Measurements from ENCODE around the gene EIF4E2. TPM values are rescaled to one million over a fixed set of nuclear protein-coding genes. Genes with fewer than 3 reads are reported as not detected.

EIF4E2 gene
- total RNA-seq, 2 donors from 2014 or later = 39.2 to 40.6 TPM

- Histone ChIP-seq H3K9me3 (no peaks in the 10 kb centered on the region), H3K27ac (no peak overlapping the region), H3K36me3 (no peaks in the 10 kb centered on the region), H3K4me1 (replicated peaks) (no peaks in the 10 kb centered on the region), H3K4me3 (no peak overlapping the region), H3K27me3 (replicated peaks; ENCODE audit: insufficient read depth) (no peaks in the 10 kb centered on the region)
- DNase-seq (ENCODE audit: low spot score) = no peak
- TF ChIP-seq POLR2A (IDR thresholded peaks at IDR 0.05) (no peak), CTCF (IDR thresholded peaks at IDR 0.05) (no peak), POLR2AphosphoS5 (IDR thresholded peaks at IDR 0.05) (no peak)
- WGBS = 98% methylated on average over 3 of the region's 3 CpGs
- intact Hi-C loops (cut with DNase I) = no loop called here
Observed at GRCh38 chr2:232516551-232516950, 33.9 kb upstream of the EIF4E2 start.

GRCh38 chr2:232518844-232519243, 31.6 kb upstream of the EIF4E2 start:
- TF ChIP-seq POLR2A (IDR thresholded peaks at IDR 0.05) (no peak), CTCF (IDR thresholded peaks at IDR 0.05) (no peak)
- DNase-seq (ENCODE audit: low spot score) = no peak
- Histone ChIP-seq H3K4me3 (no peak overlapping the region), H3K36me3 (no peaks in the 10 kb centered on the region), H3K27ac (no peak overlapping the region), H3K4me1 (replicated peaks) (peaks cover 5% of the 10 kb centered on the region), H3K9me3 (no peaks in the 10 kb centered on the region), H3K27me3 (replicated peaks; ENCODE audit: insufficient read depth) (peaks cover 22% of the 10 kb centered on the region)
- 60% methylated on average over 6 of the region's 6 CpGs for WGBS
- intact Hi-C loops (cut with DNase I) = no loop called here

- DNase-seq (ENCODE audit: low spot score) = no peak
- intact Hi-C loops (cut with DNase I) = loop anchor here (5.0 kb wide), 1 partner anchor 598 kb away; no protein-coding TSS in a partner anchor
- peaks cover 23% of the 10 kb centered on the region for H3K27me3 ChIP-seq (replicated peaks; ENCODE audit: insufficient read depth)
- no peak within 1 kb of the TSS for H3K27ac ChIP-seq
- H3K36me3 ChIP-seq = no peaks in the 10 kb centered on the region
- 75% methylated on average over 18 of the region's 19 CpGs for WGBS
- no peaks in the 10 kb centered on the region for H3K9me3 ChIP-seq
- TF ChIP-seq POLR2AphosphoS5 (IDR thresholded peaks at IDR 0.05) (no peak), POLR2A (IDR thresholded peaks at IDR 0.05) (no peak), CTCF (IDR thresholded peaks at IDR 0.05) (no peak)
- H3K4me1 ChIP-seq (replicated peaks) = peaks cover 9% of the 10 kb centered on the region
- H3K4me3 ChIP-seq = no peak within 1 kb of the TSS
Observed at GRCh38 chr2:232519581-232520438, 30.7 kb upstream of the EIF4E2 start, which contains the start of gene PRSS56. PRSS56 (plus strand) TSS chr2:232520388; CDS start chr2:232520599, 211 bp downstream.

- Histone ChIP-seq H3K36me3 (no peaks in the 10 kb centered on the region), H3K4me1 (replicated peaks) (peaks cover 9% of the 10 kb centered on the region), H3K27me3 (replicated peaks; ENCODE audit: insufficient read depth) (peaks cover 23% of the 10 kb centered on the region), H3K9me3 (no peaks in the 10 kb centered on the region), H3K4me3 (no peak overlapping the region), H3K27ac (no peak overlapping the region)
- 83% methylated on average over 15 of the region's 15 CpGs for WGBS
- intact Hi-C loops (cut with DNase I) = loop anchor here (5.0 kb wide), 1 partner anchor 598 kb away; no protein-coding TSS in a partner anchor
- no peak for DNase-seq (ENCODE audit: low spot score)
- TF ChIP-seq POLR2A (IDR thresholded peaks at IDR 0.05) (no peak), CTCF (IDR thresholded peaks at IDR 0.05) (no peak), POLR2AphosphoS5 (IDR thresholded peaks at IDR 0.05) (no peak)
Observed at GRCh38 chr2:232520489-232520888, 30.0 kb upstream of the EIF4E2 start.

Measured in prostate gland (tissue), 2 donors.